Transverse colon (tissue), 3 donors: Measurements from ENCODE around the gene GALNT8.

Source experiments
- POLR2A ChIP-seq: fragments of 450-650 bp; IDR thresholded peaks from one replicate; pipeline ENCODE4 v1.6.1; 2016; ENCODE audit warnings: antibody characterized with exemption, mild to moderate bottlenecking, moderate library complexity
- TF ChIP-seq, protein P1 (sequence below), 5 experiments: fragments of 200-600 bp in 3 of 5; fragments of 450-650 bp in 2 of 5; sonication (generic) in 3 of 5; IDR thresholded peaks; 1 replicate in 2 of 5; 2 replicates in 3 of 5; pipeline ENCODE4 v1.5.1; 2016 to 2017; ENCODE audit warnings: antibody characterized with exemption in 5 of 5, inconsistent platforms in 3 of 5, mild to moderate bottlenecking in 2 of 5, moderate library complexity in 1 of 5

DNA sequence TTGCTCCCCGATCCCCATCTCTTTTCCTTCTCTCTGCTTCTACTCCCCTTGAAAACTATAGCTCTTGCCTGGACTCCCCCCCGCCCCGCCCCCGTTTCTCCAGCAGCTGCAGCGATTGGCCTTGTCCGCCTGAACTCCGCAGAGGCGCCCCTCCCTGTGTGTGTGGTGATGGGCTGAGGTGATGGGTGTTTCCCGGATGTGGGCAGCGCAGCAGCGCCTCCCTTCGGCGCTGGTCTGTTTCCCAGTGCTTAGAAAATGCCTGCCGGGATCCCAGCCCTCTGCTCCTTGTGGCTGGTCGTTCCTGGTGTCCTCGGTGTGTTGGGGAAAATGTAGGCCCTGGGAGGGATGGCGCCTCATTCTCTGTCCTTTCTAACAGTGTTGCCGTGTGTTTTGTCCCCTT lies 43.3 kb downstream of the GALNT8 start:
- TF ChIP-seq POLR2A = no peak
- TF ChIP-seq, protein P1, sequence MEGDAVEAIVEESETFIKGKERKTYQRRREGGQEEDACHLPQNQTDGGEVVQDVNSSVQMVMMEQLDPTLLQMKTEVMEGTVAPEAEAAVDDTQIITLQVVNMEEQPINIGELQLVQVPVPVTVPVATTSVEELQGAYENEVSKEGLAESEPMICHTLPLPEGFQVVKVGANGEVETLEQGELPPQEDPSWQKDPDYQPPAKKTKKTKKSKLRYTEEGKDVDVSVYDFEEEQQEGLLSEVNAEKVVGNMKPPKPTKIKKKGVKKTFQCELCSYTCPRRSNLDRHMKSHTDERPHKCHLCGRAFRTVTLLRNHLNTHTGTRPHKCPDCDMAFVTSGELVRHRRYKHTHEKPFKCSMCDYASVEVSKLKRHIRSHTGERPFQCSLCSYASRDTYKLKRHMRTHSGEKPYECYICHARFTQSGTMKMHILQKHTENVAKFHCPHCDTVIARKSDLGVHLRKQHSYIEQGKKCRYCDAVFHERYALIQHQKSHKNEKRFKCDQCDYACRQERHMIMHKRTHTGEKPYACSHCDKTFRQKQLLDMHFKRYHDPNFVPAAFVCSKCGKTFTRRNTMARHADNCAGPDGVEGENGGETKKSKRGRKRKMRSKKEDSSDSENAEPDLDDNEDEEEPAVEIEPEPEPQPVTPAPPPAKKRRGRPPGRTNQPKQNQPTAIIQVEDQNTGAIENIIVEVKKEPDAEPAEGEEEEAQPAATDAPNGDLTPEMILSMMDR (IDR thresholded peaks at IDR 0.05) = peak in 1 of 5 experiments; percentile 11
